Retinal pigment epithelial cell (primary cell): ENCODE measurements around the gene MADCAM1.

Experiments
- DNase-seq: peaks from one replicate; pipeline ENCODE4 v3.0.0-alpha.2; 2010; ENCODE audit warnings: low read depth
- H3K4me3 ChIP-seq: 2 replicates; pipeline ENCODE4 v1.5.1; 2011; ENCODE audit warnings: mild to moderate bottlenecking, low read length, control low read depth, moderate library complexity
- CTCF ChIP-seq: conservative IDR thresholded peaks from 2 replicates; pipeline ENCODE4 v1.5.1; 2011; ENCODE audit warnings: low read depth, low read length, control low read depth, inconsistent platforms

The MADCAM1 gene

GRCh38 chr19:493391-494170 lies 2.7 kb upstream of the MADCAM1 start:
- H3K4me3 ChIP-seq, result no peak overlapping the region
- DNase-seq, result no peak
- TF ChIP-seq CTCF, result no peak

GRCh38 chr19:494171-495080 lies 1.9 kb upstream of the MADCAM1 start:
- no peak for DNase-seq
- no peak for TF ChIP-seq CTCF
- H3K4me3 ChIP-seq, result no peak overlapping the region

GRCh38 chr19:495081-495401 lies 1.2 kb upstream of the MADCAM1 start:
- no peak for TF ChIP-seq CTCF
- DNase-seq, result no peak
- no peak overlapping the region for H3K4me3 ChIP-seq

- no peak for DNase-seq
- peak; percentile 66 for TF ChIP-seq CTCF
- no peak overlapping the region for H3K4me3 ChIP-seq
These were observed 729 bp upstream of the MADCAM1 start for GRCh38 chr19:495402-496111.

GRCh38 chr19:496986-497385 lies 700 bp downstream of the MADCAM1 start:
- DNase-seq, result no peak
- no peak for TF ChIP-seq CTCF

GRCh38 chr19:497491-497868 lies 1.2 kb downstream of the MADCAM1 start:
- no peak for DNase-seq
- TF ChIP-seq CTCF, result no peak
- no peak overlapping the region for H3K4me3 ChIP-seq

More at GRCh38 chr19:496986-497385, 700 bp downstream of the MADCAM1 start:
- no peak overlapping the region for H3K4me3 ChIP-seq
